ENCODE results near the gene CYP2C18. TPM values are rescaled to one million over a fixed set of nuclear protein-coding genes. Genes with fewer than 3 reads are reported as not detected.

CYP2C18 gene
- total RNA-seq, 1 experiment from 2014 or later: not detected

Other genes with a start within 250 kb of the CYP2C18 start
- gene HELLS, start 137.9 kb upstream of the CYP2C18 start, total RNA-seq (2014; rRNA removed; shearing (Covaris generic); ENCODE audit: low replicate concordance): 36.9 and 39.1 TPM in 2 replicates
- gene CYP2C19, start 79.0 kb downstream of the CYP2C18 start, total RNA-seq (2014; rRNA removed; shearing (Covaris generic); ENCODE audit: low replicate concordance): not detected in 2 replicates